ENCODE data around the gene DUS2. TPM values are rescaled to one million over a fixed set of nuclear protein-coding genes. Genes with fewer than 3 reads are reported as not detected.
"Not testable (repeated sequence)": the region's sequence is repeated elsewhere in the genome, so short reads cannot be mapped to it uniquely, and the experiment has no call there.

Gene DUS2
- total RNA-seq, result 20.4 and 21.7 TPM in 2 replicates

GRCh38 chr16:68022728-68023537, at the start of gene DUS2, which contains the start of gene DDX28:
DUS2 (plus strand) TSS chr16:68023284; CDS start chr16:68038024, 14,740 bp downstream.
DDX28 (minus strand) TSS chr16:68023232; CDS start chr16:68023202, 30 bp downstream.
- peak; percentile 80 for DNase-seq (ENCODE audit: low read depth, low spot score)

DNA sequence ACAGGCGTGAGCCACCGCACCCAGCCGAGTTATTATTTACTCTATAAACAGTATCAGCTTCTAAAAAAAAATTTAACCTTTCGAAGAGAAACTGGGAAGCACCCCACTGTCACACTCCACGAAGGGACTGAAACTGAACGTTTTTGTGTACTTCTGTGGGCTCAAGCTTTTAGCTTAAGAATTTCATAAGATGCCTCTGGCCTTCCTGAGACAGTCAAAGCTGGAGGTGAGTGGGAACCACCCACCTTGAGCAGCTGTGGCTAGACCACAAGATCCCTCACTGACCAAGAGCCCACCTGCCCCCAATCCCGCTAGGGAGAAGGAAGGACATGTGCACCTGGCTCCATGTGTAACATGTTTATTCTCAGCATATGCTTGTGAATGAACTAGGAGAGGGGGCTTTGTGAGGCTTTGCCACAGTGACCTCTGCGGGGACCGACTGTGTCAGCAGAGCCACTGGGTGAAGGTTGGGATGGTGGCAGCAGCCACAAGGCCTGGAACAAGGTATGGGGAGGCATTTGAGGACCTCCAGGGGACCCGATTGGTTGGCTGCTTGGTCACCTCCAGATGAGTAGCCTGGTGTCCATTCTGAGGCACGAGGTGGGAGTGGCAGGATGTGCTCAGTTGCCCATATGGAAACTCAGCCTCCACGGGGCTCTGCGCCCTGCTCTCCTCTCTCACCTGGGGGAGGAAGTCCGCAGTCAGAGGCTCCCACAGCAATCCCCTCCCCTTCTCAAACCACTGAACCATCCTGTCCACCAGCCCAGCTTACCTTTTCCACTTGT, 47.6 kb upstream of the DUS2 start:
- DNase-seq (ENCODE audit: low read depth, low spot score), result no peak

DNA sequence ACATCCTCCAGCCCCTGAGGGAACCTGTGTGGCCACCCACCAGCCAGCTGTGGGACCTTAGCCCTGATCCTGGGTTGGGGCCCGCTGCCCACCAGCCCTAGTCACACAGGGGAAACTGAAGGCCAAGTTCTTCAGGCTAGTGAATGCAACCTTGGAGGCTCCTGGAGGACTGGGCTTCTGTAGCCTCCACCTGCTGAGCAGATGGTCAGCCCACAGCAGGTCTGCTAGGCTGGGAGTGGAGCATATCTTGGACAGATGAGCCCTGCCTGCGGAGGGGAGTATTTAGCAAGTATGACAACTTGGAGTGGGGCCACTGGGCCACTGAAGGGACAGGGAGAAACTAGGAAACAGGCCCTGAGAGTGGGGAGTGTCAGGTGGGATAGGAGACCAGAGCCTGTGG, 46.9 kb upstream of the DUS2 start:
- DNase-seq (ENCODE audit: low read depth, low spot score), result no peak

DNA sequence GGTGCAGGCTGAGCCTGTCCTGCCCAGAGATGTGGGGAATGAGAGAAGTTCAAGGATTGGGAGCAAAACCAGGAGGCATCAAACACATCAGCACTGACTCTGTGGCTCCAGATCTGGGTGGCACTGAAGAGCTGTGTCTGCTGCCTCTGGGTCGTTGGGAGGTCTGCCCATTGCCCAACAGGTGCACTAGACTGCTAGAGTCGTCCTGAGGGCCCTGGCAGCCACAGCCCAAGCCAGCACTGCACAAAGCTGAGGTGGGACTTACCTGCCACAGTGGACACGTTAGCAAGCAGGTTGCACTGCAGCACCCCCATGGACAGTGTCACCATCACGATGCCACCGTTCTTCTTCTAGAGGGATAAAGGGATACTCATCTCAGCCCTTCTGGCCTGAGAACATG, 46.1 kb upstream of the DUS2 start:
- DNase-seq (ENCODE audit: low read depth, low spot score), result no peak

DNA sequence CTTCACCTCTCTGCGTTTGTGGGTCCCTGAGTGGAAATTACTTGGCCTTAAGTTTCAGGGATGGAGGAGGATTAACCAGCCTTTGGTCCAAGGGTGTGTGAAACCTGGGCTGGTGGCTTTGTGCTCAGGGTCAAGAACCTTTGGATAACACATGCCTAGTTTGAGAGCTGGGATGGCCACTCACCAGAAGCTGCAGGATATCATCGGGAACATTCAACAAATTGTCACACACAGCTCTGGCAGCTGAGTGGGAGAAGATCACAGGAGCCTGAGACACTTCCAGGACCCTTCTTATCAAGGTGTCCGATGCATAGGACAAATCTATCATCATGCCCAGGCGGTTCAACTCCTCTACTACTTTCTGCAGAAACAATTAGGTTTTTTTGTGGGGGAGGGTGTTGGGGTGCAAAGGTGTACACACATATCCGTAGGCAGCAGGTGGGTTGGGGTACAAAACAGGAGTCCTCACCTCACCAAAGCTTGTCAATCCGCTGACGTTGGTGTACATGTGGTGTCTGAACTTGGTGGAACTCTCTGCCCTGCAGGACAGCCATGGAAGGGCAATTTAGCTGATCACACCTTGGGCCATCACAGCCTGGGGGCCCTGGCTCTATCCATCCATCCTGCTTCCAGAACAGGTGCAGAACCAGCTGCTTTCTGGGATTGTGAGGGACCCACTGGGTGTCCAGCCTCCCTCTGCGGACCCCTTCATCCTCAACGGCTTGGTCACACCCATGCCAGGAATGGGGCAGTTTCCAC, 45.4 kb upstream of the DUS2 start:
- DNase-seq (ENCODE audit: low read depth, low spot score), result no peak

DNA sequence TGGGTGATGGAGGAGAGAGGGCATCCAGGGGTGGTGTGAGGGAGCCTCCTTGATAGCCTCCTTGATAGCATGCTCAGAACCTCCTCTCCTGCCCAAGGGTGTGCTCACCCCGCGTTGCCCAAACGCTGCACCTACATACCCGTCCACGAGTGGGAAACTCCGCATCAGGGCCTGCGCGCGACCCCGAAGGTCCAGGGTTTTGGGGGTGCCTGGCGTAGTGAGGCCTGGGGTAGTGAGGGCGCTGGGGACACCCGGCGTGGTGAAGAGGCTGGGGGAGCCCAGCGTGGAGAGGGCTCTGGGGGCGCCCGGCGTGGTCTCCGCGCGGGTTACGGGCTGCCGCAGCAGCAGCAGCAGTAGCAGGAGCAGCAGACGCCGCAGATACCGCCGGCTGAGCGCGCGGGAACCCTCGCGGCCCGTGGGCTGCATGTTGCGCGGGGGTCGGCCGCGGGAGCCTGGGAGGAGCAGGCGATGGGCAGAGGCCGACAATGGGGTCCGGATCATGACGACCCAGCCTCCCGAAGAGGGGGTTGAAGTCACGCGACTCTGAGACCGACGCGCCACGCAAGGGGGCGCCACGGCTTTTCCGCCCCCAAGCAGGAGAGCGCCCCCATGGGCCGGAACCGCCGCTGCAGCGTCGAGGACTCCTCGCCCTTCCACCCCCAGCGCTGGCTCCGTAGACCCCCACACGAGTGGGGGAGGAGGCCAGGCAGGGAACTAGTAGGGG, 43.0 kb upstream of the DUS2 start, which contains the start of gene DPEP3:
Gene DPEP3 (minus strand): TSS at position 545 of the 724 bp plus-strand sequence. CDS start 119 bp downstream, at position 426.
- DNase-seq (ENCODE audit: low read depth, low spot score), result no peak

- no peak for DNase-seq (ENCODE audit: low read depth, low spot score)
Observed at GRCh38 chr16:67982011-67982696, 40.9 kb upstream of the DUS2 start.

- no peak for DNase-seq (ENCODE audit: low read depth, low spot score)
Observed at GRCh38 chr16:67986949-67987348, 36.1 kb upstream of the DUS2 start.

DNA sequence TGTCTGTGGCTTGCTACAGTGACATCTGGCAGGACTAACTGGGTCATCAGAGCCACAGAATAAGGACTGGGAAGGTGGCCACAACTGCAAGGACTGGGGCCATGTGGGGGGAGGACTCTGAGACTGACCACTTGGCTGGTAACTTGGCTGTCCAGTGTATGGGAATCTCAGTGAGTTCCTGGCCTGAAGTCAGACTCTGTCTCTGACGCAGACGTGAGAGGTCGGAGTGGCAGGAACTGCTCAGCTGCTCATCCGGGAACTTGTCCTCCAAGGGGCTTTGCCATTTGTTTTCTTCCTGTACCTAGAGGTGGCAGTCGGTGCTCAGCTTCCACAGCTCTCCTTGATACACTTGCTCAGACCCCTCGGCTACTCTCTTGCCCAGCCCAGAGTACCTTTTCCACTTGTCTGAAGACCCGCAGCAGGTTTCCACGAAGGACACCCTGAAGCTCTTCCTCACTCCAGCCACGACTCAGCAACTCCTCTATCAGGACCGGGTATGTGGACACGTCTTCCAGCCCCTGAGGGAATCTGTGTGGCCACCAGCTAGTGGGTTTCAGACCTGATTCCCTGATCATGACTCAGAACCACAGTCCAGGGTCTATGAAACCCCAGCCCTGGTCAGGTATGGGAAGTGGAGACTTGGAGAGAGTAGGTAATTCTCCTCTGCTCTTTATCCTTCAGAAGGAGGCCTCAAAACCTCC, 35.5 kb upstream of the DUS2 start:
- no peak for DNase-seq (ENCODE audit: low read depth, low spot score)

- DNase-seq (ENCODE audit: low read depth, low spot score), result no peak
Observed at GRCh38 chr16:67988675-67989074, 34.4 kb upstream of the DUS2 start.

- DNase-seq (ENCODE audit: low read depth, low spot score), result no peak
Observed at GRCh38 chr16:67989322-67990017, 33.6 kb upstream of the DUS2 start.

DNA sequence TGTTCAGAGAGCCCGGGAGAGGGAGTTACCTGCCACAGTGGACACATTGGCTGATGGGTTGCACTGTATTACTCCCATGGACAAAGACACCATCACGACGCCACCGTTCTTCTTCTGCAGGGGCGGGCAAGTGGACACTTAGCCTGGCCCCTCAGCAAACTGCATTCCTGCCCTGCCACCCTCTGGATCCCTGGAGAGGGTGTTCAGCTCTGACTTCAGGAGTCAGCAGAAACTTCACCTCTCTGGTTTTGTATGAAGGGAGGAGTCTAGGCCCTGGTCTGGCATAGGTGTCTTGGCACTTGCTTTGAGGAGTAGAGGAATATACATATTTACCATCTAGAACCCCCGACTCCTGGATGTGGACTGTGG, 33.1 kb upstream of the DUS2 start:
- no peak for DNase-seq (ENCODE audit: low read depth, low spot score)

DNA sequence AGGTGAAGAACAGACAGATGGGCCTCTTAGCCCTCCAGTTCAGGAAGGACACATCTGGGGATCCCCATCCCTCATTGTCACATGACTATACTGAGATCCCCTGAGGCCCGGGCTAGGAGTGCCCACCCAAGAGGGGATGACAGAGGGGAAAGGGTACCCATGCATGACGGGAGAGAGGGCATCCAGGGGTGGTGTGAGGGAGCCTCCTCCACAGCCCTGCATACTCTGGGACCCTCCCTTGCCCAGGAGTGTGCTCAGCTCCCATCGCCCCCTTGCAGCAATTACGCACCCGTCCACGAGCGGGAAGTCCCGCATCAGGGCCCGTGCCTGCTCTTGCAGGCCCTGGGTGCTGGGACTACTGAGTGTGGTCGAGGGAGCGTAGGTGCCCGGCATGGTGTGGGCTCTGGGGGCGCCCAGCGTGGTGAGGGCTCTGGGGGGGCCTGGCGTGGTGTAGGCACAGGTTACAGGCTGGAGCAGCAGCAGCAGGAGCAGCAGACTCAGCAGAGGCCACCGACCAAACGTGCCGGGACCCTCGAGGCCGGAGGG, 30.4 kb upstream of the DUS2 start:
- DNase-seq (ENCODE audit: low read depth, low spot score), result no peak

DNA sequence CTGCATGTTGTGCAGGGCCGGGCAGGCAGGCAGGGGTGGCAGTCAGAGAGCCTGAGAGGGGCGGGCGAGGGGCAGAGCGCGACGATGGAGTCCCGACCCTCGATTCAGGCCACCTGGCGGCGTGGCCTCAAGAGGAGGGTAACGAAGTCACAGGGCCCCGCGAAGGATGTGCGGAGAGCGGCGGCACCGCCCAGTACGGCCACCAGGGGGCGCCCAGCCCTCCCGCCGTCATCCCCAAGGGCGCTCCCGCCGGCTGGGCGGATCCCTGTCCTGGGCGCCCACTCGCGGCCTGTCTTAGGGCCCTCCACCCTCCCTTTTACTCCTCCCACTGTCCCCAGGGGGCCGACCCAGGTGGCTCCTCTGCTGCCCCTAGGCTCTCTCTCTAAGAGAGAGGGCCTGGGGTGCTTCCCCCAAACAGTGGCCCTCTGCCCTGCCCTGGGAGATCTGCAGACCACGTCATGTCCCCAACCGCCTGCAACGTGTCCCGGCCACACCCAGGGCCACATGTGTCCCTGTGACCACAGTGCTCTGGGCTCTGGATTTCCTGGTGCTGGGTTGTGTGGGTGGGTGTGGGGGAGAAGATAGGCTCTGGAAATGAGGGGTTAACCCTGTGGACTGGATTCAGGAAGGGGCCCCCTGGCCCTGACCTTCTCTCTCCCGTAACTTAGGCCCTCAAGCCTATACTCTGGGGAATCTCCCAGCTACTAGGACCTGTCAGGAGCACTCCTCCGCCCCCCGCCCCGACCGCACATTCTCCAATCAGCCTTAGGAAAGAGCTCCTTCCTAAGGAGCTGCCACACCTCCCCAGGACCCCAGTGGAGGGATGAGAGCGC, 29.7 kb upstream of the DUS2 start:
- DNase-seq (ENCODE audit: low read depth, low spot score), result no peak

GRCh38 chr16:67994040-67994408, 29.1 kb upstream of the DUS2 start:
- DNase-seq (ENCODE audit: low read depth, low spot score), result not testable (repeated sequence)

- DNase-seq (ENCODE audit: low read depth, low spot score), result no peak
Observed at GRCh38 chr16:67995423-67995822, 27.7 kb upstream of the DUS2 start.

DNA sequence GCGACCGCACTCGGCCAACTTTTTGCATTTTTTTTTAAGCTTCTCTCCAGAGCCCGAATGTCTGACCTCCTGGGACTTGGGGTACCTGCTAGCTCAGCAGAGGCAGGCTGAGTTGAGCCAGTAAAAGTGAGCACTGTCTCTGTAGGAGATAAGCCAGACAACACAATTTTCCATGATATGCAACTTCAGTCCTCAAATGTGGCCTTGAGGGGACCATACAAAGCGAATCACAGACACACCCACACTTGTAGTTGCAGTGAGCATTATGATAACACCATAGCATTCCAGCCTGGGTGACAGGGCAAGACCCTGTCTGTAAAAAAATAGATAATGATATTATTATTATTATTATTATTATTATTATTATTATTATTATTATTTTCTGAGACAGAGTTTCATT, 26.4 kb upstream of the DUS2 start:
- DNase-seq (ENCODE audit: low read depth, low spot score), result no peak

DNA sequence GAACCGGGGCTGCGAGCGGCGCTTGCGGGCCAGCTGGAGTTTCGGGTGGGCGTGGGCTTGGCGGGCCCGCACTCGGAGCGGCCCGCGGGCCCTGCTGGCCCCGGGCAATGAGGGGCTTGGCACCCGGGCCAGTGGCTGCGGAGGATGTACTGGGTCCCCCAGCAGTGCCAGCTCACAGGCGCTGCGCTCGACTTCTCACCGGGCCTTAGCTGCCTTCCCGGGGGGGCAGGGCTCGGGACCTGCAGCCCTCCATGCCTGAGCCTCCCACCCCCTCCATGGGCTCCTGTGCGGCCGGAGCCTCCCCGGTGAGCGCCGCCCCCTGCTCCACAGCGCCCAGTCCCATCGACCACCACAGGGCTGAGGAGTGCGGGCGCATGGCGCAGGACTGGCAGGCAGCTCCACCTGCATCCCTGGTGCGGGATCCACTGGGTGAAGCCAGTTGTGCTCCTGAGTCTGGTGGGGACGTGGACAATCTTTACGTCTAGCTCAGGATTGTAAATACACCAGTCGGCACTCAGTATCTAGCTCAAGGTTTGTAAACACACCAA, 24.8 kb upstream of the DUS2 start:
- not testable (repeated sequence) for DNase-seq (ENCODE audit: low read depth, low spot score)
